Measurements from ENCODE around the gene DMAP1.
A peak's percentile ranks its signal among the peaks of the same experiment; 100 is the strongest.
"Not testable (repeated sequence)": the region's sequence is repeated elsewhere in the genome, so short reads cannot be mapped to it uniquely, and the experiment has no call there.

The DMAP1 gene

GRCh38 chr1:44213222-44214112, at the start of gene DMAP1:
Gene DMAP1, plus strand, starts transcription at chr1:44213471. Its CDS starts 283 bp downstream, at chr1:44213754.
- peak; percentile 80 for DNase-seq

- no peak for DNase-seq
These were observed 44.7 kb upstream of the DMAP1 start for GRCh38 chr1:44168520-44169098.

- no peak for DNase-seq
These were observed 42.9 kb upstream of the DMAP1 start for GRCh38 chr1:44170281-44170823.

GRCh38 chr1:44174630-44175029, 38.6 kb upstream of the DMAP1 start:
- DNase-seq = no peak

GRCh38 chr1:44200336-44200735, 12.9 kb upstream of the DMAP1 start:
- DNase-seq = no peak

GRCh38 chr1:44206545-44206944, 6.7 kb upstream of the DMAP1 start:
- not testable (repeated sequence) for DNase-seq

GRCh38 chr1:44208226-44208625, 5.0 kb upstream of the DMAP1 start:
- DNase-seq = no peak

GRCh38 chr1:44210595-44210994, 2.7 kb upstream of the DMAP1 start:
- no peak for DNase-seq

GRCh38 chr1:44212355-44213221, 683 bp upstream of the DMAP1 start:
- peak in 1 of 2 experiments; percentile 16 for DNase-seq

- DNase-seq = peak; percentile 55 to 74
These were observed 4.6 kb downstream of the DMAP1 start for GRCh38 chr1:44217809-44218410.

- DNase-seq = no peak
These were observed 5.4 kb downstream of the DMAP1 start for GRCh38 chr1:44218503-44219300.

GRCh38 chr1:44219301-44219626, 6.0 kb downstream of the DMAP1 start:
- no peak for DNase-seq

GRCh38 chr1:44220001-44220751, 6.9 kb downstream of the DMAP1 start:
- no peak for DNase-seq

GRCh38 chr1:44220755-44221154, 7.5 kb downstream of the DMAP1 start:
- DNase-seq = no peak

GRCh38 chr1:44221769-44222168, 8.5 kb downstream of the DMAP1 start:
- DNase-seq = no peak

GRCh38 chr1:44222397-44223186, 9.3 kb downstream of the DMAP1 start:
- DNase-seq = no peak

- DNase-seq = no peak
These were observed 9.9 kb downstream of the DMAP1 start for GRCh38 chr1:44223187-44223610.

GRCh38 chr1:44225761-44226160, 12.5 kb downstream of the DMAP1 start:
- no peak for DNase-seq

- no peak for DNase-seq
These were observed 13.9 kb downstream of the DMAP1 start for GRCh38 chr1:44227211-44227610.

GRCh38 chr1:44228218-44228617, 14.9 kb downstream of the DMAP1 start:
- no peak for DNase-seq

Measured in stimulated activated CD4-positive, alpha-beta T cell treated with anti-CD3 and anti-CD28 coated beads, Interleukin-4, amount 100 ng/mL, for 4 hours (primary cell).